A204.1 (cell line): ENCODE measurements around the gene P2RX5.
"Not testable (repeated sequence)": the region's sequence is repeated elsewhere in the genome, so short reads cannot be mapped to it uniquely, and the experiment has no call there.

Source experiments
- FAIRE-seq: peaks from 2 replicates; lab custom pipeline; 2012; peaks lifted over from hg19 to GRCh38; lab: Jason Lieb, UNC

The P2RX5 gene

DNA sequence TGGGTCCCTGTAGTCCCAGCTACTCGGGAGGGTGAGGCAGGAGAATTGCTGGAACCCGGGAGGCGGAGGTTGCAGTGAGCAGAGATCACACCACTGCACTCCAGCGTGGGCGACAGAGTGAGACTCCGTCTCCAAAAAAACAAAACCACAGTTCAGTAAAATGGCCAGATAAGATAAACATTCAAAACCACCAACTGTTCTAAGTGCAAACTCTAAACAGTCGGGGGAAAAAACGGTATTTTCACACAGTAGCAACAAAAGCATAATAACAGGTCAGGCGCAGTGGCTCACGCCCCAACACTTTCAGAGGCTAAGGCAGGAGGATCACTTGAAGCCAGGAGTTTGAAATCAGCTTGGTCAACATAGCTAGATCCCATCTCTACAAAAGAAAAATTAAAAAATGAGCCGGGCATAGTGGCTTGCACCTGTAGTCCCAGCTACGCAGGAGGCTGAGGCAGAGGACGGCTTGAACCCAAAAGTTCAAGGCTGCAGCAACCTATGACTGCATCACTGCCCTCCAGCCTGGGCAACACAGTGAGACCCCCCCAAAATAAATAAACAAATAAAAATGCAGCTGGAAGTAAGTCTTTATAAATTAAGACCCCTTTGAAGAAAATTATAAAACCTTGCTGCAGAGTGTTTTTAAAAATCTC is 17.0 kb upstream of the P2RX5 start:
- no peak for FAIRE-seq

DNA sequence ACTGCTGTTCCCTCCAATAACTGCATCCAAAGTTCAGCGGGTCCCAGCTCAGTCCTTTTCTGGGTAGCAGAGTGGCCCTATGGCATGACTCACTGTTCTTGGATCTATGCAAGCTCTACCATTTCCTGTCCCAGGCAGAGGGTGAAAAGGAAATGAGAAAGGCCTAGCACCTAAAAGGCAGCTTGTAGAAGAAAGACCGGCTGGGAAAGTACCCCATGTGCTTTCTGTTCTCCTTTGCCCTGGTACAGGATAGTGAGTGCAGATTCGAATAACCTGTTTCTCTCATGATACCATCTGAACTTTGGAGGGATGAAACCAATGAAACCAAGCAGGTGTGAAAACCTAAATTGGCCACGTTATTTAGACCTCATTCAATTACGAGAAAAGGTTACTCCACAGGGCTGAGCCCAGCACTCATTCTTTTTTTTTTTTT is 15.0 kb upstream of the P2RX5 start:
- no peak for FAIRE-seq

DNA sequence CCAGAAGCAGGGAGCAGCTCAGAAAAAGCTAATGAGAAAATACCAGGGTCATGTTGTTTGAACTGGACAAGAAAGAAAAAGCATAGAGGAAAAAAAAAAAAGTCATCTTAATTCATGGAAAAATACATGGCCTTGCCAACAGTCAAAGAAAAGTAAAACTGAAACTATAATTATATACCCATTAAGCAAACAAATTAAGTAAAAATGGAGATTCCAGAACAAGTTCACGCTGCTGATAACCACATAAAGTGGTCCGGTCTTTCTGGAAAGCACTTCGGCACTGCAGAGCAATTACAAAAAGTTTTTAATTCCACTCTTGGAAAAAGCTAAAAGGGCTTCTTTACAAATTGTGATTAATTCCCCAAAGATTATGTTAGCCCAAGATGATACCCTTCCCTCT is 12.4 kb upstream of the P2RX5 start:
- peak; percentile 61 for FAIRE-seq

DNA sequence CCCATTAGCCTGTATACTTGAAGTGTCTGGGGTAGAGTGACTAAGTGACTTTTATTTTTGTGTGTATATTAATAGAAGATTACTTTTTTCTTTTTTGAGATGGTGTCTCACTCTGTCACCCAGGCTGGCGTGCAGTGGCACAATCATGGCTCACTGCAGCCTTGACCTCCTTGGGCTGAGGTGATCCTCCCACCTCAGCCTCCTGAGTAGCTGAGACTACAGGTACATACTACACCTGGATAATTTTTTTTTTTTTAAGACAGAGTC is 9.7 kb upstream of the P2RX5 start:
- FAIRE-seq, result not testable (repeated sequence)

DNA sequence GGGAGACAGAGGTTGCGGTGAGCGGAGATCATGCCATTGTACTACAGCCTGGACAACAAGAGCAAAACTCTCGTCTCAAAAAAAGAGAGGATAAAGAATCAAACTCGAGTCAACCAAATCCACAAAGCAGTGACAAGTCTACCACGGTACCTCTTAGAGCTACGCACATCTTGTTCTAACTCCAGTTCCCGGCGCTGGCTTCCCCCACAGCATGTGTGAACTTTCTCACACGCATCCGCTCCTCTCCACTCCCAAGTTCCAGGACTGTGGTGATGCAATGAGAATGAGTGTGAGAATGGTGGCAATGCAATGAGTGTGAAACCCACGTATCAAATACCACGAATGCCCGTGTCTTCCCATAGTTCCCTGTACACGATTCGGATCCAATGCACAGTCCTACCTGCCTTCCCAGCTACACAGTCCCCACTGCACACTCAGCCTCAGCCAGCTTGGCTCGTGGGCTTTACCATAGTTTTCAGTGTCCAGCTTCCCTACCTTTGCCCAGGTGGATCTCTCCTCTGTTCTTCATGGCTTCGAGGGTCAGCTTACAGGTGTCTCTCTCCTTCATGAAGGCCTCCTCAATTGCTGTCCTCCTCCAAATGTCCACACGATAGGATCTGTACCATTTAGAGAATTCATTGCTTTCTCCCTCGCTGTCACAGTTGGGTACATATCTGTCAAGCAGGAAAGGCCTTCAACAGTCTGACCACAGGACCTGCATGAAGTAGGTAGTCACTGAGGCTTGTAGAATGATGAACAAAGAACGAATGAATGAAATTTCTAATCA is 9.2 kb upstream of the P2RX5 start:
- FAIRE-seq, result no peak

DNA sequence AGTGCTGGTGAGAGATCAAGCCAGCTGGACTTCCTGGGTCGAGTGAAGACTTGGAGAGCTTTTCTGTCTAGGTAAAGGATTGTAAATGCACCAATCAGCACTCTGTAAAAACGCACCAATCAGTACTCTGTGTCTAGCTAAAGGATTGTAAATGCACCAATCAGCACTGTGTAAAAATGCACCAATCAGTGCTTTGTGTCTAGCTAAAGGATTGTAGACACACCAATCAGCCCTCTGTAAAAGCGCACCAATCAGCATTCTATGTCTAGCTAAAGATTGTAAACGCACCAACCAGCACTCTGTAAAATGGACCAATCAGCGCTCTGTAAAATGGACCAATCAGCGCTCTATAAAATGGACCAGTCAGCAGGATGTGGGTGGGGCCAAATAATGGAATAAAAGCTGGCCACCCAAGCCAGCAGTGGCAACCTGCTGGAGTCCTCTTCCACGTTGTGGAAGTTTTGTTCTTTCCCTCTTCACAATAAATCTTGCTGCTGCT is 6.1 kb upstream of the P2RX5 start:
- FAIRE-seq, result not testable (repeated sequence)

DNA sequence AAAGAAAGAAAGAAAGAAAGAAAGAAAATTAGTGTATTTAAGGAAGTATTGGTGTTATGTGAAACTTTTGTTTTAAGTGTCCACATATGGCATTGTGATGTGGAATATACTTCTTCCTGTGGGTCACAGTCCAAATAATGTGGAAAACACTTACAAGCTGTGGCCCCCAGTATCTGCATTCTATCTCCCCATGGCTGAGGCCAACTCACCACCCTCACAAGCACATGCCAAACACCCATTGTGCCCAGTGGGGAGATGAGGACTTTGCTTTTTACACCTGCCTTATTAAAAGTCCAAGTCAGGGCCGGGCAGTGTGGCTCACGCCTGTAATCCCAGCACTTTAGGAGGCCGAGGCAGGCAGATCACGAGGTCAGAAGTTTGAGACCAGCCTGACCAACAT is 4.0 kb upstream of the P2RX5 start:
- no peak for FAIRE-seq

DNA sequence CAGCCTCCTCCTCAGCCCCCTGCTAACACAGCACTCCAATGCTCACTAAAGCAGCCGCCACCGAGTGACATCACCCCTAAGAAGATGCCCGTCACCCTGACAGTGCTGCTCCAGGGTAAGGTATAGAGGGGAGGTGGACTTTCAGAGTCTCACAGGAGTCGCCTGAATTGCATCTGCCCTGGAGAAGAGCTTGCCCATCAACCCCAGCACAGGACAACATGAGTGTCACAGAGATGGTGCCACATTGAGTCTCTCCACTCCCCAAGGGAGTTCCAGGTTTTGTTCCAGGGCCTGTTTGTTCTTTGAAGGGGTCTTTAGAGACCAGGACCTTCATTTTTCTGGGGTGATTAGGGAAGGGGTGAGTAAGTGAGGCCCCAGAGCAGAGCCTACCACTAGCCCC is 2.2 kb upstream of the P2RX5 start:
- FAIRE-seq, result no peak

DNA sequence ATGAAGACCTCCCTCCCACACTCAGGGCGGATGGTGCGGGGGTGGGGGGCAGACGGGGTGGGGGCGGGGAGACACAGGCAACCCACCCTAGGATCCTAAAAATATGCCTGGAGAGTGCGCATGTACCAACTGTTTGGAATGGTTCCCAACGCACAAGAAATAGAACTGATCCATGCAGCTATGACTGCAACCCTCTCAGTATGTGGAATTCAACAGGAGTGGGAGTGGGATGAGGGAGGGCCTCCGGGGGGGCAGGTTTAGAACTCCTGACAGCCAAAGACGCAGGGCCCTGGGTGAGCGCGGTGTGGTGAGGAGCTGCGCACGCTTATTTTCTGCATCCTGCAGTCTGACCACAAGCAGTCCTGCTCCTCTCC is 1.1 kb upstream of the P2RX5 start:
- no peak for FAIRE-seq

DNA sequence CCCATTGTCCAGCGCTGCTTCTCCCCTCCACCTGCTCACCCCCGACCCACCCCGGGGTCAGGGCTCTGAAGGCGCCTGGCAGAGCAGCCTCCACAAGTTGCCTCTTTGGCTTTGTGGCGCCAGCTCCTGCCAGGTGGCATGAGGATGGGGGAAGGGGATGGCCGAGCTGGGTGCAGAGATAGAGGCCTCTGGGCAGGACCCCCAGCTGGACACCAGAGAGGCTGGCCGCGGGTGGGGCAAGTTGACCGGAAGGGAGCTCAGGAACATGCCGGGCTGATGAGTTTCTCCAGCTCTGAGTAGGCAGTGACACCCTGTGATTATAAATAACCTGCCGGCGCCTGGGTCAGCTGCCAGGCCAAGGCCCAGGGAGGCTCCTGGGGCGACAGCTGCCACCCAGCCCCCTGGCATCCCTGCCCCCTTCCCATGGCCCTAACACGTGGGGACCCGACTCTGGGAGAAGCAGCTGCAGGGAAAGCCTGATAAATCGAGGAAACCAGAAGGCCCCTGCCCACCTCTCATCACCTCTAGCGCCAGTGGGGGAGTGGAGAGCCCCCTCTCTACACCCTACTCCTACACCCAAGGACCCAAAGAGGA is 729 bp downstream of the P2RX5 start:
- FAIRE-seq, result no peak

DNA sequence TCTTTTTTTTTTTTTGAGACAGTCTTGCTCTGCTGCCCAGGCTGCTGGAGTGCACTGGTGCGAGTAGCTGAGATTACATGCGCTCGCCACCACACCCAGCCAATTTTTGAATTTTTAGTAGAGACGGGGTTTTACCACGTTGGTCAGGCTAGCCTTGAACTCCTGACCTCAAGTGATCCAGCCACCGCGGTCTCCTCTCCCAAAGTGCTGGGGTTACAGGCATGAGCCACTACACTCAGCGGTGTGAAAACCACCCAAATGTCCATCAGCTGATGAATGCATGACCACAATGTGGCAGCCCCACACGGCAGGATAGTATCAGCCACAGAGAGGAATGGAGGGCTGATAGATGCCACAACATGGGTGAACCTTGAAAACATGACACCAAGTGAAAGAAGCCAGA is 2.1 kb downstream of the P2RX5 start:
- no peak for FAIRE-seq

DNA sequence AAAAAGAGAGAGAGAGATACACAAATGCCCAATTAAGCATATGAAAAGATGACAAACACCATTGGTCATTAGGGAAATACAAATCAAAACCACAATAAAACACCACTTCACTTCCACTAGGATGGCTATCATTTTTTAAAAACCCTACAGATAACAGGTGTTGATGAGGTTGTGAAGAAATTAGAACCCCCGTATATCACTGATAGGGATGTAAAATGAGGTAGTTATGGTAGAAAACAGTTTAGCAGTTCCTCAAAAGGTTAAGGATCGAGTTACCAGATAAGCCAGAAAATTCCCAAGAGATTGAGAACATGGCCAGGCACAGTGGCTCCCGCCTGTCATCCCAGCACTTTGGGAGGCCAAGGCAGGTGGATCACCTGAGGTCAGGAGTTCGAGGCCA is 2.8 kb downstream of the P2RX5 start:
- FAIRE-seq, result no peak

DNA sequence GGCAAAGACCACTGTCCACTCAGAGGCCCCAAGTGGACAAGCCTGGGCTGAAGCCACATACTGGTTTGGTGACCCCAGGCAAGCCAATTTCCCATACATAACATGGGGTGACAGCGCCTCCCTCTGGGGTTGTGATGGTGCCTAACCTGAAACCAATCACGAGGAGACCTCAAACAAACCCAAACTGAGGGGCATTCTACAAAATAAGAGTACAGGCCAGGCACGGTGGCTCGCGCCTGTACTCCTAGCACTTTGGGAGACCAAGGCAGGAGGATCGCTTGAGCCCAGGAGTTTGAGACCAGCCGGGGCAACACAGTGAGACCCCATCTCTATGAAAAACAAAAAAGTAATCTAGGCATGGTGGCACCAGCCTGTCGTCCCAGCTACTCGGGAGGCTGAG is 3.6 kb downstream of the P2RX5 start:
- FAIRE-seq, result no peak

DNA sequence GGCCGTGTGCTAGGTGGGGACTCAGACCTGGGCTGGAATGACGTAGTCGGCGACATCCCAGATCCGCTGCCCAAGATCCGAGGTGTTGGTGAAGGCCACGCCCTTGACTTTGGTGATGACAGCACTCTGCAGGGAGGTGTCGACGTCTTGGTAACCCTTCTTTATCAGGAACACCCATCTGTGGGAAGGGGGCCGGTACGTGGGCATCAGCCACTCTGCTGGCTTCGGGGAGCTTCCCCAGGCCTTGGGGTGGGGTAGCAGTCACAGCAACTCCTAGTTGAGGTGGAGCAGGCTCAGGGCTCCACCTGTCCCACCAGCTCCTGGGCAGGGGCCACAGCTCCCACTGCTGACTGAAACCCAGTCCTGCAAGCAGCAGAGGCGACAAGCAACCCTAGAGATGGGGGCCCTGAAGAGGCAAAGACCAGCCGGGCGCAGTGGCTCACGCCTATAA is 4.3 kb downstream of the P2RX5 start:
- FAIRE-seq, result no peak

DNA sequence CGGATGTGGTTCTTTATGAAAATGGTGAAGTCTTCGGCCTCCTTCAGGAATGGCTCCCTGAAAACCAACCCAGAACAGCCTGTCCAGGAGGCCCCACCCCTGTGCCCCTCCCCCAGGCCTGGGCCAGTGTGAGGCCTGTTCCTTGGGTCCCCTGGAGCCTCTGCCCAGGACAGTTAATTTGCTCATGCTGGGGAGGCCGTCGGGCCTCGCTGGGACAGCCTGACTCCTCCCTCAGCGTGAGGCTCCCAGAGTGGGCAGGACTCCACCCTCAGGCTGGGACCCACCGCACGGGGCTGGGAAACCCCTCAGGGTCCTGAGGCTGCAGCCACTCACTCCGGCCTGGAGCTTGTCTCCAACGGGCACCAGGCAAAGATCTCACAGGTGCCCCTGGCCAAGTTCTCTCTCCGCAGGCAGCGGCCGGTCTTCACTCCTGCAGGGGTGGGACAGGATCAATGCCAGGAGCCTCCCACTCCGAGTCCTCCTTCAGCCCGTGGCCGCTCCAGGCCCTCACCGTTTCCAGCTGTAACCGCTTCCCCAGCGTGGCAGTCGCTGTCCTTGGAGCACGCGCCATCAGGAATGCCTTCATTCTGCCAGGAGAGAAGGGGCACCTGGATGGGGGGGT is 5.8 kb downstream of the P2RX5 start:
- FAIRE-seq, result no peak

DNA sequence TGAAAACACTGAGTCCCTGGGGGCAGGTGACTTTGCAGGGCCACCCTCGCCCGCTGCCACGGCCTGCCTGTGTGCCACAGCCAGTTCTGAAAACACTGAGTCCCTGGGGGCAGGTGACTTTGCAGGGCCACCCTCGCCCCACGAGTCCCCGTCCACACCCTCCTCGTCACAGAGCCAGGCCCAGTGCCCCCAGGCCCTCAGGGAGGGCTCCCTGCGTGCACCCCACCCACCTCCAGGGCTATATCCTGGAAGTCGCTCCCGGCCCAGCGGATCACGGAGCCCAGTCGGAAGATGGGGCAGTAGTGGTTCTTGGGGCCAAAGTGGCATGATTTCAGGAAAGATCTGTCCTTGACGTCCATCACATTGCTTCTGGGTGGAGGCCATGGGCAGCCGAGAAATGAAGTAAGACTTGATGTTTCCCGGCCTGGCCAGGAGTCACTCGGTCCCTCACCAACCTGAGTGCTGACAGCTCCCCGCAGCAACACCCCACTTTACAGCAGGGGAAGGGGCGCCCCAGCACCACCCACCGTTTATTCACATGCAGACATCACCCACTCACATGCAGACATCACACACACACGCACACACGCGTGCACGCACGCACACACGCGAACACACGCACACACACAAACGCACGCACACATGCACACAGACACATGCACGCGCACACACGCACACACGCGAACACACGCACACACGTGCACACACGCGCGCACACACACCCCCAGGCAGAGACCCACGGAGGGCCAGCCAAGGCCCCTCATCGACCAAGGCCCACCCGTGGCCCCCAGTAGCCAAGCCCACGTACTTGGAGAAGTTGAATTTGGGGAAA is 6.5 kb downstream of the P2RX5 start:
- FAIRE-seq, result no peak

DNA sequence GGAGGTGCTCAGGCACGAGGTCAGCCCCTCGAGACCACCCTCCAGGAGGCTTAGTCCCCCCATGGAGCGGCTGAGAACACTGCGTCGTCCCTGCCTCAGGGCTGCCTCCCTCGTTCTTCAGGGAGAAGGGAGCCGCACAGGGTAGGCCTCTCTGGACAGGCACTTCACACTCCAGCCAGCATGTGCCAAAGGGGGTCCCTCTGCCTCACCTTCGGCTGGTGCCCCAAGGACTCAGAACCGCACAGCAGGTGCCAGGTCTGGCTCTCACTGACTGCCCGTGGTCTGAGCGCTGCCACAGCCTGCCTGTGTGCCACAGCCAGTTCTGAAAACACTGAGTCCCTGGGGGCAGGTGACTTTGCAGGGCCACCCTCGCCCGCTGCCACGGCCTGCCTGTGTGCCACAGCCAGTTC is 7.1 kb downstream of the P2RX5 start:
- no peak for FAIRE-seq

DNA sequence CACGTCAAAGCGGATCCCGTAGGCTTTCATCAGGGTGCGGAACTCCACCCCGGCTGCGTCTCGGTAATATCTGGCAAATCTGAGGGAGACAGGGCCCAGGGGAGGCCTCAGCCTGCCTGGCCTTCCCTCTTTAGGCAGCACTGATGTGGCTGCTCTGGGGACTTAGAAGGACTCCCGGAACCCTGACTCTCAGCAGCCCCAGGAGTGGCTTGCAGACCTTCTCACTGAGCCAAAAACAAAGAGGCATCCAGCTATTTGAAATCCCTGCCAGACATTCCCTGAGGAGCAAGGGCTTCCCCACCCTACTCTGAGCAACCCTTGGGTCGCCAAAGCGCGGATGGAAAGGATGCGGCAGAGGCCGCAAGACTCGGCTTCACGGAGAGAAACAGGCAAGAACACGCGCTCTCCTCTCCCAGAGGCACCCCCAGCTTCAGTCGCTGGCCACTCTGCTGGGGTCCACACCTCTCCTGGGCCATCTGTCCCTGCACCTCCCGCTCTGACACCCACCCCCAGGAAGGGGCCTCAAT is 7.9 kb downstream of the P2RX5 start:
- no peak for FAIRE-seq

DNA sequence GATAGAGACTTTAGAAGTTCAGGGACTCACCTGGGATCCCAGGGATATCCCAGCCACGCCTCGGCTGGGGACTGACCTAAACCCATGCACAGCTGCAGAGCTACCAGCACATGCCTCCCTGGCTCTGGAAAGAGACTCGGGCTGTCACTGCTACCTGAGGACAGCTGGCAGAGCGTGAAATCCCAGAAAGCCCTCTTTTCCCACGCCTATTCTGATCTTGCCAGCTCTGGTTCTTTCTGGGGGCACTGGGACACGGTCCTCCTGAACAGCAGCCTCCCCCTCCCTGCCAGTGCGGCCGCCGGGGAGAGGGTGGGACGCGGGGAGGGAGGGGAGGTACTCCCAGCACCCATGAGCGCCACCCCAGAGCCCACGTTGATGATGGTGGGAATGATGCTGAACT is 10.8 kb downstream of the P2RX5 start:
- FAIRE-seq, result no peak

DNA sequence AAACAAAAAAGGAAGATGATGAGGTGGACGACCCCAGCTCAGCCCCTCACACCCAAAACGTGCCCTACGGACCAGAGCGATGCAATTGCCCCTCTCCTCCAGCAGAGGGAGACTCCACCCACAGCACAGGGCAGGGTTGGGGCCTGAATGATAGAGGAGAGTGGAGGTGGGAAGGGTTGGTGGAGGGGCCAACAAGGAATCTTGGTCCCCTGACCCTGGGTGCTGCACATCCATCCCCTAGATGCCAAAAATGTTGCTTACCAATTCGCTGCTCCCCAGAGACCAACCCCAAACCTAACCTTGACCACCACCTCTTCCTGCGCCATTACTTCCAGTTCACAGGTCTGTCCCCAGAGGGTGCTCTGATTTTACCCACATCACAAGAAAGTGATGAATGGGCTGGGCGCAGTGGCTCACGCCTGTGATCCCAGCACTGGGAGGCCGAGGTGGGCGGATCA is 12.9 kb downstream of the P2RX5 start:
- no peak for FAIRE-seq

DNA sequence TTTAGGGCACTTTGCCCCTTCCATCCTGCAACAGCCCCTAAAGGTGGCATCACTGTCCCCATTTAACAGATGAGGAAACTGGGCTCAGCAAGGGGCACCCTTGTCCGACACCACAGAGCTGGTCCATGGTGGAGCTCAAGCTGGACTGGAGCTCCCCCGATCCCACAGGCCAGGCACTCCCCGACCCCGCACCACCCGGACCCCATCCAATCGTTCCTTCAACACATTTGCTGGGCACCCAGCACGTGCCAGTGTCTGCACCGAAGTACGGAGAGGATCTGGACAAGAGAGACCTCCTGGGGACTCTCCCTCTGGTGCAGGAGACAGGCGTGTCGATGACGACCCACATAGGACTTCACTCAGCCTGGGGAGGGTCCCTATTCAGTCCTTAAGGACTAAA is 13.9 kb downstream of the P2RX5 start:
- no peak for FAIRE-seq

DNA sequence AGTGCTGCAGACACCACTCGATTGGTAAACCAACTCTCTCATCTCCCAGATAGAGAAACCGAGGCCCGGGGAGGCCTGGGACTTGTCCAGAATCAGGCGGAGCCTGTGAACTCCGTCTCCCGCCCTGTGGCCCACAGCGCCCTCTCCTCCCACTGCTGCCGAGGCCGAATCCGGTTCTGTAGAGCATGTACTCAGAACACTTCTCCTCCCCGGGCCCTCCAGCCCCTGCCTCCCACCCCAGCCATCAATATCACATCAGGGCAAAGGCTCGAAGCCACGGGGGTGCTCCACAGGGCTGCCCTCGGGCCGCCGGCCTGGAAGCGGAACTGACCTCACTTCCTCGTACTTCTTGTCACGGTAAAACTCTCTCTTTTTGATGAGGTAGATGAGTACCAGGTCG is 14.4 kb downstream of the P2RX5 start:
- no peak for FAIRE-seq
